Neural progenitor cell (in vitro differentiated cells): ENCODE results near the gene CNOT3.

Experiments used
- EZH2 ChIP-seq: fragments of 200-600 bp; sonication (generic); IDR thresholded peaks from 2 replicates; pipeline ENCODE4 v1.6.1; 2017; ENCODE audit warnings: antibody characterized with exemption, mild to moderate bottlenecking, moderate library complexity
- EZH2phosphoT487 ChIP-seq: fragments of 200-600 bp; sonication (generic); IDR thresholded peaks from 2 replicates; pipeline ENCODE4 v1.6.1; 2017; ENCODE audit warnings: antibody characterized with exemption
- TF ChIP-seq, protein P1 (sequence below): fragments of 200-600 bp; sonication (generic); IDR thresholded peaks from 2 replicates; pipeline ENCODE4 v1.5.1; 2017; ENCODE audit warnings: antibody characterized with exemption, mild to moderate bottlenecking

DNA sequence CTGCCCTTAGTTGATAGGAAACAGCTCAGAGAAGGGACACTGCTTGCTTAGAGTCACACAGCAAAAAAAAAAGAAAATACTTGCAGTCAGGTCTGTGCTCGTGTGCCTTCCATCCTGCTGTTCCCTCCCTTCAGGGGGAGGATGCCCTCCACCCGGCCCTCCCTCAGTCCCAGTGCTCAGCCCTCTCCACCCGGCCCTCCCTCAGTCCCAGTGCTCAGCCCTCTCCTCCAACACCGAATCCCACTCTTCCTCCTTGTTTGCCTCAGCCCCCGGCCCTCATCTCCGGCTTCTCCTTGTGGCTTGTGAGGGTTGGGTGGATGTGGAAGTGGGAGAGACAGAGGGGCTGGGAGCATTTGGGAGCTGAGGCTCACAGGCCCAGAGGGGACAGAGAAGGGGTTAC, 27.9 kb upstream of the CNOT3 start:
- TF ChIP-seq, protein P1, sequence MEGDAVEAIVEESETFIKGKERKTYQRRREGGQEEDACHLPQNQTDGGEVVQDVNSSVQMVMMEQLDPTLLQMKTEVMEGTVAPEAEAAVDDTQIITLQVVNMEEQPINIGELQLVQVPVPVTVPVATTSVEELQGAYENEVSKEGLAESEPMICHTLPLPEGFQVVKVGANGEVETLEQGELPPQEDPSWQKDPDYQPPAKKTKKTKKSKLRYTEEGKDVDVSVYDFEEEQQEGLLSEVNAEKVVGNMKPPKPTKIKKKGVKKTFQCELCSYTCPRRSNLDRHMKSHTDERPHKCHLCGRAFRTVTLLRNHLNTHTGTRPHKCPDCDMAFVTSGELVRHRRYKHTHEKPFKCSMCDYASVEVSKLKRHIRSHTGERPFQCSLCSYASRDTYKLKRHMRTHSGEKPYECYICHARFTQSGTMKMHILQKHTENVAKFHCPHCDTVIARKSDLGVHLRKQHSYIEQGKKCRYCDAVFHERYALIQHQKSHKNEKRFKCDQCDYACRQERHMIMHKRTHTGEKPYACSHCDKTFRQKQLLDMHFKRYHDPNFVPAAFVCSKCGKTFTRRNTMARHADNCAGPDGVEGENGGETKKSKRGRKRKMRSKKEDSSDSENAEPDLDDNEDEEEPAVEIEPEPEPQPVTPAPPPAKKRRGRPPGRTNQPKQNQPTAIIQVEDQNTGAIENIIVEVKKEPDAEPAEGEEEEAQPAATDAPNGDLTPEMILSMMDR, result no peak
- TF ChIP-seq EZH2phosphoT487 (no peak), EZH2 (no peak)
